GM18861 (cell line): ENCODE measurements around the gene CHST6.
"Not testable (repeated sequence)": the region's sequence is repeated elsewhere in the genome, so short reads cannot be mapped to it uniquely, and the experiment has no call there.

Experiments used
- ATAC-seq: cut with Tn5 transposase; IDR thresholded peaks from one replicate; pipeline ENCODE4 v1.9.1; 2021; ENCODE audit not compliant: unreplicated experiment

The CHST6 gene

DNA sequence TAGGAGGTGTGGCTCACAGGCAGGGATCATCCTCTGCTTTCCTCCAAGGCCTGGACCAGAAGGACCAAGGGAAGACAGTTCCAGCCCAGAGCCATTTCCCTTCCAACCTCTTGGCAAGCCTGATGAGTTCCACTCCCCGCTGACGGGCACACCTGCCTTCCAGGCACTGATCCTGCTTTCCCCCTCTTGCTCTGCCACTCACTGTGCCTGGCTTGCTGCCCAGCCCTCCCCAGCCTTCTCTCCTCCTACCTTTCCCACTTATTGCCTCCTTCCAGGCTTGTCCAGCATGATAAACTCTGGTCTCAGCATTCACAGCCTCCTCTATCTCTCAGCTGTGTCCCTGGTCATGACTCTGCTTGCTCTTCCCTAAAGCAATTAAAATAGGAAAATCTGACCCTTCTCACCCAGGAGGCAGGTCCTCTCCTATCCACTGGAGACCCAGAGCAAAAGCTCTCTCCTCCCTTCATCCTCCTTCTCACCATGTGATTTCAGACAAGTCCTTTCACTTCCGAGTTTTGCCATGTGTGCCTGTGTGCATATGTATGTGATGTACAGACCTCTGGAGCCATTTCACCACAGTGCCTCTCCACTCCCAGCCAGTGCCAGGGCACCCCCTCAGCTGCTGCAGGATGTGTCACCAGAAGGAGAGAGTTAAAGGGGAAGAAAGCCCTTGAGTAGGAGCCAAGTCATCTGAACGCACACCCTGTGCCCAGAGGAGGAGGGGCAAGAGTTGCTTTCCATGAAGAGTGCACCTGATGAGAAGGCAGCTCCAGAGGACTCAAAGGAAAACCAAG lies 17.4 kb downstream of the CHST6 start:
- ATAC-seq, result no peak

DNA sequence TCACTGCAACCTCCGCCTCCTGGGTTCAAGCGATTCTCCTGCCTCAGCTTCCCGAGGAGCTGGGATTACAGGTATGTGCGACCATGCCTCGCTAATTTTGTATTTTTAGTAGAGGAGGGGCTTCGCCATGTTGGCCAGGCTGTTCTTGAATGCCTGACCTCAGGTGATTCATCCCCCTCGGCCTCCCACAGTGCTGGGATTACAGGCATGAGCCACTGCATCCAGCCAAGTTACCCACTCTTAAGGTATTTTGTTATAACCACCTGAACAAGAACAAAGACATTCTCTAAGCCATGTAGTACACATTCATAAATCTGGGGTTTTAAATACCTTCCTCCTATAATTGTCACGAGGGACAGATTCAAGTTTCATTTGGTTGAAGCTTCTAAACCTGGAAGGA lies 18.4 kb downstream of the CHST6 start:
- ATAC-seq, result no peak

GRCh38 chr16:75475420-75475847 lies 19.8 kb downstream of the CHST6 start:
- ATAC-seq, result no peak

GRCh38 chr16:75472908-75473877 lies 22.0 kb downstream of the CHST6 start:
- ATAC-seq, result no peak

- no peak for ATAC-seq
Observed at GRCh38 chr16:75471723-75472633, 23.3 kb downstream of the CHST6 start.

GRCh38 chr16:75466760-75467159 lies 28.5 kb downstream of the CHST6 start:
- no peak for ATAC-seq

DNA sequence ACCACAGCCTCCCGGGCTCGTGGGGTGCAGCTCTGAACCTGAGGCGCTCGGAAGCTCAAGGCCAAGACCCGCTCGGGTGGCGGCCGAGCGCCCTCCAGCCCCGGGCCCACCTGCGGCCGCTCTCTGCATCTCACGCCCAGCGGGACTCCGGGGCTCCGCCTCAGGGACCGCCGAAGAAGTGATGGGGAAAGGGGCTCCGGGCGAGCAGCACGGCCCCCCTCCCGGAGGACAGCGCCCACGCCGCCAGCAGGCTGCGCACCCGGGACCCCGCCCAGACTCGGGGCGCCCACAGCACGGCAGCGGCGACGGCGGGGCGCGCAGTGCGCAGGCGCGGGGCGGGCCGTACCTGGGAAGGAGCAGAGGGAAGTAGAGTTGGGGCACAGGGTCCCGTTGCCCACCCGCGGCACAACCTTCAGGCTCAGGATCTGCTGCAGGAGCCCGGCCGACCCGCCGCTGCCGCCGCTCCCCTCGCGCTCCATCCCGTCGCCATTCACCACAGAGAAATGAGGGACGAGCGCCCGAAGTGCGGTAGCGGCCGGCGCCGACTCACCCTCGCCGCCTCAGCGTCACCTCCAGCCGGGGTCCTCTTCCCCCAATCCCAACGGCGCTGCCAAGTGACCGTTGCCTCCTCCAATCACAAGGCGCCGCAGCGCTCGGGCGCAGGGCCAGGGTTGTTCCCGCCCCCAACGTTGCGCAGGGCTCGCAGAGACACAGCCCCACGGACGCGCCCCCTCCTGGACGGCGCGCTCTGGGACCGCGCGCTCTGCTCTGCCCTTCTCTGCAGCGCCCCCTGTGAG lies 30.9 kb downstream of the CHST6 start, which contains the start of gene TMEM170A:
Gene TMEM170A, minus strand, starts transcription at position 568 of the 797 bp plus-strand sequence. Its CDS starts 89 bp downstream, at position 479.
- peak; percentile 87 for ATAC-seq

DNA sequence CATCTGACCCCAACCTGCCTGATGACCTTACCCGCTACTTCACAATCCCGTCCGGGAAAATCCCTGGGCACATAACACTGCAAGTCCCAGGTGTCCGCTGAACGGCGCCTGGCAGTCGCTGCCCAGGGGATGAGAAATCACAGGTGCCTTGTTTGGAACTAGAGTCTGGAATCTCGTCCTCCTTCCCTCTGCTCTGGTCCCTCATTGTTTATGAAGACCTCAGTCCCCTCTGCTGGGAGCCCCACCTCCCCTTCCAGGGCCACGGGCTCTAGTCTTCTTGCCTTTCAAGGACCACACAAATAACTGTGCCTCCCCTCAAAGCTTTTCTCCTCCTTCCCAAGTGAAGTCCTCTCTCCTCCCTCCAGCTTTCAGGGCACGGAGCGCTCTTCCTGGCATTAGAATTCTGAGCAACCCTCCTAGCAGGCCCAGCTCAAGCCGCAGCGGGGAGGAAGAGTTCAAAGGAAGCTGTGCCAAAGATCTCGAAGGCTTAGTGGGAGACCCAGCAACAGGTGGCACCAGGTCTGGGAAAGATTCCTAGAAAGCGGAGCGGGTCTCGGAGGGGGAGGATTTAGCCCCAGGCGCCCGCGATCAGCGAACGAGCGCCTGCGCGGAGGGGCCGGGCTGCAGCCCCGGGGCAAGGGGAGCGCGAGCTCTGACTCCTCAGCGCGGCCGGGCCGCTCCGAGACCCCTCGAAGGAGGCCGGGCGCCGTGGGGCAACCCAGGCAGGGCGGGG lies 31.7 kb downstream of the CHST6 start:
- ATAC-seq, result peak; percentile 3

GRCh38 chr16:75462806-75463205 lies 32.4 kb downstream of the CHST6 start:
- peak; percentile 30 for ATAC-seq

DNA sequence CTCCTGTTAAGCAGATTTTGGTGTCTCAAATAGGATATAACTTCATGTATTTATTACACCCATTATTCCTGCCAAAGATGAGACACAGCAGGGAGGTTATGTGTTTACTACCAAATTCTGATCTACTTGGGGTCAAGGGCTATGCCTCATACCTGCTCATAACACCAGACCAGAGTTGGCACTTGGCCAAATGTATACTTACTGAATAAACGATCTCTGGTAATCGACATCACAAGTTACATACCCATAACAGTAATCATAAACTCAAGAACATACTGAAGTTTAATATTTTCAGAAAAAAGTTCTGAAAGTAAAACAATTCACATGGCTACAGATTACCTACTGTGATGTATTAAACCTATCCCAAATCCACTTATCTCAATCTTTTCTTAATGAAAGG lies 33.7 kb downstream of the CHST6 start:
- no peak for ATAC-seq

DNA sequence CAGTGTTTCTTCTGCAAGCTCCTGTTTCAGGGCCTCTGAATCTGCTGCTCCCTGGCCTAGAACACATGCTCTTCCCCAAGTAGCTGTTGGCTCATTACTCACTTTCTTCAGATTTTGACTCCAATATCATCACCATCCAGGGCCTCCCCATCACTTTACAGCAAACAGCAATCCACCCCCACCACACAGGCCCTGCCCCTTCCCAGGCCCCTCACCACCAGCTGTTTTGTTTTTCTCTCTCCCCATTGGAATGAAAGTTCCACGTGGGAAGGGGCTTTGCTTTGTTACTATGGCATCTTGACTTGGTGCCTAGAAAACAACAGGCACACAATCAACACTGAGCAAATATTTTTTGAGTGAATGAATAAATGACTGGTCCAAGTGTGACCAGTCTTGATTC lies 34.8 kb downstream of the CHST6 start:
- ATAC-seq, result no peak

GRCh38 chr16:75459691-75460090 lies 35.5 kb downstream of the CHST6 start:
- no peak for ATAC-seq

- no peak for ATAC-seq
Observed at GRCh38 chr16:75458439-75458838, 36.8 kb downstream of the CHST6 start.

DNA sequence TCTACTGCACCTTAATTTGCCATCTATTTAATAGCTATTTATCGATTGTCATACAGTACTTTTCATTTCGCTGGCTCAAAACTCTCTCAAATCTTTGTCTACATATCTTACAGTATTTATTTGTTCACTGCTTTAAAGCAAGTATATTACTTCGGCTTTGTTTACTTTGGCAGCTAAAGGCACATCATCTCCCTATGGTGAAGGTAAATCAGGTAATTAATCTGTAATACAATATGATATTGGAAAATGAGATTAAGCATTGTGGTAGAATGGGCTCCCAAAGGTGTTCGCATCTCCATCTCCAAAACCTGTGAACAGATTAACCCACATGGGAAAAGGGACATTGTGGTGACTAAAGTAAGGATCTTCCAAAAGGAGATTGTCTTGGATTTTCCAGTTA lies 37.2 kb downstream of the CHST6 start:
- no peak for ATAC-seq

DNA sequence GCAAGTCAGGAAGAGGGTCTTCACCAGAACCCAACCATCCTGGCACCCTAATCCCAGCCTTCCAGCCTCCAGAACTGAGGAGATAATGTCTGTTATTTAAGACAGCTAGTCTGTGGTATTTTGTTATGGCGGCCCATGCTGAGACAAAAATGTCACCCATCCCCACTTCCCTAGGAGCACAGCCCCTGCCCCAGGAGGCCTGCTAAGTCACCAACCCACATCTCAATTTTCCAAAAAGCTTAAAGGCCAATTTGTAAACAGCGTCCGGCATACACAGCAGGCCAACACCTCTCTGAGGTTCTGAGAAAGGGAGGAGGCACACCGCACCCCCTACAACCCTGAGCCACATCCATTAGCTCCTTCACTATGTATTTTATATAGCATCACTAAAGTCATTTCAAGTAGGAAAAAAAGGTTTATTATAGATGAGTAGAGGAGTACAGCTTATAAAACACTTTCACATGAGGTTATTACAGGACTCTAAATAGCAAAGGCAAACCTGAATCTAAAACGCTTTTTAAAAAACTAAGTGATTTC lies 37.7 kb downstream of the CHST6 start:
- ATAC-seq, result no peak

- no peak for ATAC-seq
Observed at GRCh38 chr16:75456971-75457370, 38.3 kb downstream of the CHST6 start.

DNA sequence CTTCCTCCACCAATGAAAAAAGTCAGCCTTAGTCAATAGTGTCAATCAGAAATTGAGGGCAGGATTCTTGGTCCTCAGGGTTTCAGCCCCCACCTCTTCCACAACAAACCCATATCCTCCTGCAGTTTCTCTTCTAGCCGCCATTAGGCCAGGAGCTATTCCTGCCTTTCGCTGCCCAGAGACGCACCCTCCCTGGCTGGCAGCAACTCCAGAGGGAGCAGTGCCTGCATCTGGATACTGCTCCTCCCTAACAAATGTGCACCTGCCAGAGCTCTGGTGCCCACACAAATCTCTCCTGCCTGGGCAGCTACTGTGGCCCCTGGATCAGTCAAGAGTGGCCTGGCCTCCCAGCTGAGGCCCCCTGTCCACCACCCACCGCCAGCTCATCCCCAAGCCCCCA lies 38.8 kb downstream of the CHST6 start:
- not testable (repeated sequence) for ATAC-seq

GRCh38 chr16:75455677-75456076 lies 39.6 kb downstream of the CHST6 start:
- ATAC-seq, result no peak
